ENCODE measurements around the gene YEATS4. TPM values are rescaled to one million over a fixed set of nuclear protein-coding genes. Genes with fewer than 3 reads are reported as not detected.

Gene YEATS4
- total RNA-seq, 2 donors from 2014 or later: 7.7 to 8.9 TPM

DNA sequence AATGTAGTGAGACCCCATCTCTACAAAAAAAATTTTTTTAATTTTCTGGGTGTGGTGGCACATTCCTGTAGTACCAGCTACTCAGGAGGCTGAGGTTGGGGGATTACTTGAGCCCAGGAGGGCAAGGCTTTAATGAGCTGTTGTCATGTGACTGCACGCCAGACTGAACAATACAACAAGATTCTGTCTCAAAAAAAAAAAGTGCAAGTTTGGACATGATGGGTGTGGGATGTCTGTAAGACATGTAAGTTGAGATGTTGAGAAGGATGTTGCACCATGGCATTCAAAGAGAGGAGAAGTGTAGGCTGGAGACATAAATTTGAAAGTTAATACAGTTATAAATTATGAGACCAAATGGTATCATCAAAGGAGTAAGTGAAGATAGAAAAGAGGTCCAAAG is 23.5 kb downstream of the YEATS4 start:
- DNase-seq (ENCODE audit: low spot score): no peak
- intact Hi-C loops (cut with DNase I): loop anchor here (10.0 kb wide), 2 partner anchors 182 to 192 kb away; no protein-coding TSS in a partner anchor

DNA sequence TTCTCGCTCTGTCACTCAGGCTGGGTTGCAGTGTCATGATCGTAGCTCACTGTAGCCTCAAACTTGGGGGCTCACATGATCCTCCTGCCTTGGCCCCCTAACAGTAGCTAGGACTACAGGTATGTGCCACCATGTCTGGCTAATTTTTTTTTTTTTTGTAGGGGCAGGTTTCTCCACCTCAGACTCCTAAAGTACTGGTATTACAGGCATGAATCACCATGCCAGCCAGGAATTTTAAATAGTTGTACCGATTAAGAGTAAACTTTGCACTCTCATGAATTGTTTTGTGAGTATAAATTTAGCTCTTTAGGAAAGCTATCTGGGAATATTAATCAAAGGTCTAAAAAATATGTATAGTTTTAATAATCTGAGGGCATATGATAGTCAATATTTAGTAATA is 25.5 kb downstream of the YEATS4 start:
- DNase-seq (ENCODE audit: low spot score): no peak
- intact Hi-C loops (cut with DNase I): loop anchor here (10.0 kb wide), 2 partner anchors 180 to 190 kb away; no protein-coding TSS in a partner anchor

DNA sequence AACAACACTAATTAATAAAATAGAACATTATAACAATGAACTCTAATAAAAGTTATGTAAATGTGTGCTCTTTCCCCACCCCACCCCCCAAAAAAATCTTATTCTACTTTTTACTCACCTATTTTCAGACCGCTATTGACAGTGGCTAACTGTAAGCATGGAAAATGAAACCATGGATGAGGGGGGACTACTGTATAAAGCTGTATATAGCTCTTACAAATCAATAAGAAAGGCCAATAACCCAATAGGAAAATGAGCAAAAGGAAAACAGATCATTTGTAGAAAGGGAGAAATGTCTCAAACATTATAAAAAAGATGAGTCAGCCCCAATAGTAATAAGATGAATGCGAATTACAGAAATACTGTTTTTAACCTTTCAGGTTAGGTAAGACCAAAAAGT is 27.4 kb downstream of the YEATS4 start:
- intact Hi-C loops (cut with DNase I): loop anchor here (10.0 kb wide), 2 partner anchors 178 to 188 kb away; no protein-coding TSS in a partner anchor
- DNase-seq (ENCODE audit: low spot score): no peak

DNA sequence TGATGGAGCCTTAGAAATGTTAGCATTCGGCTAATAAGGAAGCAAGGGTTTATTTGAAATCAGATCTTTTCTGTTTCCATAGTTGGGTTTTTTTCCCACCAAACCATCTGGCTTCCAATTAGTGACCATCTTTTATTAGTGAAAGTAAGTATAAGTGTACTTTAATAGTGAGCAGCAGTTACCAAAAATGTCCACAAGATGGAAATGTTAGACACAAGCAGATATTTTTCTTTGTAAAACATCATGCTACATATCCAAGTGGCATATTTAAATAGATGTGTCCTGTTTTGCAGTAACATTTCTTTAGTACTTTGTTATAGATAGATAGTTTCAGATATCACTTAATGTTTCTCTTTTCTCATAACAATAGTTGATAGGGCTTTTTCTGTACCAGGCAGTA is 28.8 kb downstream of the YEATS4 start:
- intact Hi-C loops (cut with DNase I): loop anchor here (10.0 kb wide), 2 partner anchors 176 to 186 kb away; no protein-coding TSS in a partner anchor
- no peak for DNase-seq (ENCODE audit: low spot score)

DNA sequence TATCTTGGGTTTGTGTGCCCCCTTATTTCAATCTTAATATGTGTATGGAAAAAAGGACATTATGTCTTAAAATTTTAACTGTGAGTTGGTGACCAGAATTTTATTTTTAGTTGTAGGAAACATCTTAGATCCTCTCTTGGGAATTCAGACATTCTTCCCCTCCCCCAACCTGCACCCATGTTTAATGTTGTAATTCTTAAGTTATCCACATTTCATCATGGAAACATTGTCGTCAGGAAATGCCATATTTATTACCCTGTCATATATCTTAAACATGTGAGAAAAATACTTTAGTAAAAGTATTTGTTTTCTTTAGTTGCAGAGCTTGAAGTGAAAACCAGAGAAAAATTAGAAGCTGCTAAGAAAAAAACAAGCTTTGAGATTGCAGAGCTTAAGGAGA is 30.3 kb downstream of the YEATS4 start:
- intact Hi-C loops (cut with DNase I): loop anchor here (10.0 kb wide), 3 partner anchors 175 to 1715 kb away; no protein-coding TSS in a partner anchor
- no peak for DNase-seq (ENCODE audit: low spot score)

DNA sequence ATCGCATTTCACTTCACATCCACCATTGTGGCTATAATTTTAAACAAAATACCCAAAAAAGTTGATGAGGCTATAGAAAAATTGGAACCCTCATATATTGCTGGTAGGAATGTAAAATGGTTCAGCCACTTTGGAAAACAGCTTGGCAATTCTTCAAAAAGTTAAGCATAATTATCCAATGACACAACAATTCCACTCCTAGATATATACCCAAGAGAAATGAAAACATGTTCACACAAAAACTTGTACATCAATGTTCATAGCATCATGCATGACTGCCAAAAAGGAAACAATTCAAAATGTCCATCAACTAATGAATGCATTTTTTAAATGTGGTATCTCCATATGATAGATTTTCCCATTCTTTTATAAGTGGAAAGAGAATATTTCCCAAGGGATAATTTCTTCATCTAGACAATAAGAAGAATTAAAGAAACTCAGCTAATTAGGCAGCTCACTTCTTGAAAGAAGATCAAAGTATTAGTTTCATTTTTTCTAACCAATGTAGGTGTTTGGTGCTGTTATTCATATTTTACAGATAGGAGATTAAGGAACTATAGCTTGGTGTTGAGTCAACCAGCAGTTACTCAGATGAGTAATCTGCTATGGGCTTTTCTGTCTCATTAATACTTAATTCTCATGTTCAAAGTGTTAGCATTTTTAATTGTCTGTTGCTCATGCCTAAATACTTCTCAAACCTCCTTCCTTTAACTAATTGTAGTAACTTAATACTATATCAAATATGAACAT is 32.8 kb downstream of the YEATS4 start:
- no peak for DNase-seq (ENCODE audit: low spot score)
- intact Hi-C loops (cut with DNase I): loop anchor here in 1 of 2 donors (10.0 kb wide), 1 partner anchor 1712 kb away; no protein-coding TSS in a partner anchor

DNA sequence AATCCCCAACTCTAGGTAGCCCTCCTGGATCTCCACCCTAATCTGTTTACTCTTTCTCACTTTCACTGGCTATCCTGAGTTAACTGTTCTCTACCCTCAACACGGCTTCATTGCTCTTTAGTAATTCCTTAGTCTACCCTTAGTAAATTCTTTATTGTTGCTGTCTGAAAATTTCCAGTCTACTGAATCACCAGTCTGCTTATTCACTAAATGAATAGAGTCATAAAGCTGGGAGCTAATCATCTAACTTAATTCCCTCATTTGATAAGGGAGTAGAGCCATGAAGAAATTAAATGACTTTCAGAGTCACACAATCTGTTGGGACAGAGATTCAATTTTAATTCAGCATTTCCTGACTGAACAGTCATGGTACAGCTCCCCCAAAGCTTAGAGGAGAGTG is 36.5 kb downstream of the YEATS4 start:
- intact Hi-C loops (cut with DNase I): loop anchor here in 1 of 2 donors (10.0 kb wide), 1 partner anchor 1709 kb away; no protein-coding TSS in a partner anchor
- DNase-seq (ENCODE audit: low spot score): no peak

DNA sequence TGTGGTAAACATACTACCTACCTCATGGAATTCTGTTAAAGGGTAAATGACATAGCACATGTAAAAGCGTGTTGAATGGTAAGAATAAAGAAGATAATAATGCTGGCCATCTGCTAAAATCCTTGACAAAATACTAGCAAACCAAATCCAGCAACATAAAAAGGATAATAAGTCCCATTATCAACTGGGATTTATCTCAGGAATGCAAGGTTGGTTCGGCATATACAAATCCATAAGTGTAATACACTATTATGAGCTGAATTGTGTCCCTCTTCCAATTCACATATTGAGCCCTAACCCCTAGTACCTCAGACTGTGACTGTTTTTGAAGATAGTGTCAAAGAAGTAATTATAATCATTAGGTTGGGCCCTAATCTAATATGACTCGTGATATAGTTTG is 37.4 kb downstream of the YEATS4 start:
- DNase-seq (ENCODE audit: low spot score): no peak
- intact Hi-C loops (cut with DNase I): loop anchor here in 1 of 2 donors (10.0 kb wide), 1 partner anchor 1708 kb away; no protein-coding TSS in a partner anchor

DNA sequence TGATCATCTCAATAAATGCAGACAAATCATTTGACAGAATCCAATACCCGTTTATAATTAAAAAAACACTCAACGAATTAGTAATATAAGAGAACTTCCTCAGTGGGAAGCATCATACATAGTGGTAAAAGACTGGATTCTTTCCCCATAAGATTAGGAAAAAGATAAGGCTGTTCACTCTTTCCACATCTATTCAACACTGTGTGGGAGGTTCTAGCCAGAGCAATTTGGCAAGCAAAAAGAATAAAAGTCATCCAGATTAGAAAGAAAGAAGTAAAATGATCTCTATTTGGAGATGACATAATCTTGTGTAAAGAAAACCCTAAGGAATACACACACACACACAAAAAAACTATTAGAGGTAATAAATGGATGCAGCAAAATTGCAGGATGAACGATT is 38.4 kb downstream of the YEATS4 start:
- intact Hi-C loops (cut with DNase I): loop anchor here in 1 of 2 donors (10.0 kb wide), 1 partner anchor 1707 kb away; no protein-coding TSS in a partner anchor
- no peak for DNase-seq (ENCODE audit: low spot score)

DNA sequence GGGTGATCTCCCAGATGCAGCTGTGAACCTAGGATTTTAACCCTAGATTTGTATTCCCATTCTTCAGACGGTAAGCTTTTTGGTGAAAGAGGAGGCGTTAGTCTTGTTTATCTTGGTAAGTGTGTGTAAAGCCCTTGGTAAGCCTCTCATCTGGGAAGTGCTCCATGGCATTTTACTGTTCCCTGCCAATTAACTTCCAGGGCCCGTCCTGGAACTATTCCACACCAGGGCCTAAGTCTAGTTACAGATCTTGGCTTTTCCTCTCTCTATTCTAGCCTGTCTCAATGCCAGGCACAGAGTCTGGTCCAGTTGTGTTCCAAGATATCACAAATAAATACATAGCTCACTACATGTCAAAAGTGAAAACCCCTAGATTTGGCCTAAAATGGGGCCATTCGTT is 42.4 kb downstream of the YEATS4 start:
- intact Hi-C loops (cut with DNase I): no loop called here
- DNase-seq (ENCODE audit: low spot score): no peak

DNA sequence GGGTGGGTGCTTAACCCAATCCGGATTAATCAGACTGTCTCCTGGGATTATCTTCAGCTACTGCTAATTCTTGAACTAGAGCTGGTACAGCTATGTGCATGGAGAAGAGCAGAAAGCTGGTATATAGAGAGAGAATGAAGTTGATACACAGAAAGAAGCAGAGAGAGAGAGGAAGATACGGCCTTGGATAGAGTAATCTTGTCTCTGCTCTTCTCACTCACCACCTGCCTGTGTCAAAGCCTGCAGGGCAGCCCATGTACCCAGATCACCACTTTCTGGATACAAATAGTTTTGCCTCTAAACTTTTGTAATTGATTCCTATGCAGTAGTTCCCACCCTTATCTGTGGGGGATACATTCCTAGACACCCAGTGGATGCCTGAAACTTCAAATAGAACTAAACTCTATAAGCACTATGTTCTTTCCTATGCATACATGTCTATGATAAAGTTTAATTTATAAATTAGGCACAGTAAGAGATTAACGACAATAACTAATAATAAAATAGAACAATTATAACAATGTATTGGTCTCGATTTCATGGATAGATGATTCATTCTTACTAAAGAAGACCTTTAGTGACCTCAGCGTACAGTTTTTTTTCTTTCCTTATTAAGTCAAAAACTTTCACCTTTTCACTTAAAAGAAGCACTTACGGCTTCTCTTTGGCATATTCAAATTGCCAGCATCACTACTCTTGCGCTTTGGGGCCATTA is 45.5 kb downstream of the YEATS4 start:
- no peak for DNase-seq (ENCODE audit: low spot score)
- intact Hi-C loops (cut with DNase I): no loop called here

DNA sequence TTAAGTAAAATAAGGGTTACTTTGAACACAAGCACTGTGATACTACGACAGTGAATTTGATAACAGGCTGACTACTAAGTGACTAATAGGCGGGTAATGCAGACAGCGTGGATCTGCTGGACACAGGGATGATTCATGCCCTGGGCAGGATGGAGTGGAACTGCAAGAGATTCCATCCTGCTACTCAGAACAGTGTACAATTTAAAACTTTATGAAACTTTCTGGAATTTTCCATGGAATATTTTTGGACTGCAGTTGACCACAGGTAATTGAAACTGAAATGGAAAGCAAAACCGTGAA is 46.0 kb downstream of the YEATS4 start:
- intact Hi-C loops (cut with DNase I): no loop called here
- DNase-seq (ENCODE audit: low spot score): peak; percentile 83

DNA sequence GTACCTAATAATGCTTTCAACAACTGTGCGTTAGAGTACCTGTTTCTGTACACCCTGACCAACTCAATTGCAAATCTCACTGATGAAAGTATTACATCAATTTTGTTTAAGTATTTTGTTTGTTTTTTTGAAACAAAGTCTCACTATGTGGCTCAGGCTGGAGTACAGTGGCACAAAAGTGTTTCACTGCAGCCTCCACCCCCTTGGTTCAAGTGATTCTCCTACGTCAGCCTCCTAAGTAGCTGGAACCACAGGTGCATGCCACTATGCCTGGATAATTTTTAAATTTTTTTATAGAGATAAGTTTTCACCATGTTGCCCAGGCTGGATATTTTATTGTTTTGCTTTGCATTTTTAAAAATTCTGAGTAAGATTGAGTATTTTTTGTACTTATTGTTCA is 46.7 kb downstream of the YEATS4 start:
- no peak for DNase-seq (ENCODE audit: low spot score)
- intact Hi-C loops (cut with DNase I): no loop called here

DNA sequence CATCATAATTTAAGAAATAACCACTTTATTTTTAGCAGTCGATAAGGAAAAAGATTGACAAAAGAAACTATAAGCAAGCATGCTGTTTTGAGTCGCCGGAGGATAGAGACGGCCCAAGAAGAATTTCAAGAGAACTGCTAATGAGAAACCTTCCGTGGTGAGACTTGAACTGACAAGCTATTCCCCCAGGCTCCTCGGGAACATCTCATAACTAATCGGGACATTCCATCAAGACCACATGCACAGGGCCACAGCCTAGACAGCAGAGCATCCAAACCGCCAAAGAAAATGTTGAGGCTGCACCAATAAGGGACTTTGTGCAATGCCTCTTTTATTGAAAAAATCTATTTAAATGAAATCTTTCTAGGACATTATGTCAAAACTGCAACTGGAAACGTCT is 51.0 kb downstream of the YEATS4 start:
- DNase-seq (ENCODE audit: low spot score): no peak
- intact Hi-C loops (cut with DNase I): no loop called here

DNA sequence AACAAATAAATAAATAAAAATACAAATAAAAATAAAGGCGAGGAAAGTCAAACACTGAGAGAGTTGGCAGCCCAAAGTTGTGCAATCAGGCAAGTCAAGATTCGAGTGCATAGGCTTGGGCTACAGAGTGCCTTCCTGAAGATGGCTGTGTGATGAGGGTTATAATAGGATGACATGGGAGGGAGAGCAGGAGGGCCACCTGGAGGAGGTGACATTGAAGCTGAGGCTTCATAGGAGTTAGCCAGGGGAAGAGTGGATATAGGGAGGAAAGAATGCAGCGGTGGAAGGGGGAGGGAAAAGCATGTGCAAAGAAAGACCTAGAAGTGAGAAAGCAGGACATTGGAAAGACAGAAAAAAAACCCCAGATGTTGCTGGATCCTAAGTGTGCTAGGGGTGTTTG is 53.1 kb downstream of the YEATS4 start:
- DNase-seq (ENCODE audit: low spot score): no peak
- intact Hi-C loops (cut with DNase I): no loop called here

DNA sequence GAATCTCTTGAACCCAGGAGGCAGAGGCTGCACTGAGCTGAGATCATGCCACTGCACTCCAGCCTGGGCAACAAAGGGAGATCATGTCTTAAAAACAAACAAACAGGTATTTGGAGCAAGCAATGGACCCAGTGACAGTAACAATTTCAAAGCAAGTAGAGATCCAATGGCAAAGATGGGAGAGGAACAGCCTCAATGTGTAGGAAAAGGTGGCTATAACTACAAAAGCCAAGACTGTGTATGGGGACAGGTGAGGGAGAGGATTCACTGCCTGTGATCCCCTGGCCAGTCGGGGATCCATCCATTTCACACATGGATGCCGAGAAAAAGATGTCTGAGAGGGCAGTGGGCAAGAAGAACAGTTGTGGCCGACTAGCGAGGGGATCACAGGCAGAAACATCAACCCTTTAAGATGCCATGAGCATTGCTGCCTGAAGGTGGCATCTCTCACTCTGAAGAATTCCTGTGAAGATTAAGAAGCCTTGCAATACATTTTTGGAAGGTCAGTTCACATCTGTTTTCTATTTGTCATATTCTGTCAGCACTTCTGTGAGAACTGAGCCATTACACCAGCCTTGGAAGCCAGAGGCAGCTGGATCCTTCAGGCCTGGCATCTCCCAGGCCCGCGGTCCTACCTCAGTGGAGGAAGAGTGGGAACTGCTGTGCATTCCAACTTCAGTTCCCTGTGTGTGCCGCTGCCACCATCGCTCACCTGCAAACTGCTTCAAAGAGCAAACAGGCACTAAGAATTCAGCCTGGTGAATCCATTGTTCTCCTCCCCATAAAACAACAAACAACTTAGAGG is 56.1 kb downstream of the YEATS4 start:
- intact Hi-C loops (cut with DNase I): no loop called here
- peak; percentile 79 for DNase-seq (ENCODE audit: low spot score)

DNA sequence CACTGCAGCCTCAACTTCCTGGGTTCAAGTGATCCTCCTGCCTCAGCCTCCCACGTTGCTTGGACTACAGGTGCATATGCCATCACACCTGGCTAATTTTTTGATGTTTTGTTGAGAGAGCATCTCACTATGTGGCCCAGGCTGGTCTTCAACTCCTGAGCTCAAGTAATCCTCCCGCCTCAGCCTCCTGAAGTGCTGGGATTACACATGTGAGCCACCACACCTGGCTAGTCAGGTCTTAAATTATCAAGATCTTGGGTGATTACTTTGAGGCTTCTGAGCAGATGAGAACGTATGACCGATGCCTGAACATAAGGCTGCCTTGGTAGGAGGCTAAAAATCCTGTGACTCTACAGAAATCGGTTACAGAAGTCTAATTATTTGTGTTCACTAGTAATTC is 57.7 kb downstream of the YEATS4 start:
- intact Hi-C loops (cut with DNase I): no loop called here
- no peak for DNase-seq (ENCODE audit: low spot score)

DNA sequence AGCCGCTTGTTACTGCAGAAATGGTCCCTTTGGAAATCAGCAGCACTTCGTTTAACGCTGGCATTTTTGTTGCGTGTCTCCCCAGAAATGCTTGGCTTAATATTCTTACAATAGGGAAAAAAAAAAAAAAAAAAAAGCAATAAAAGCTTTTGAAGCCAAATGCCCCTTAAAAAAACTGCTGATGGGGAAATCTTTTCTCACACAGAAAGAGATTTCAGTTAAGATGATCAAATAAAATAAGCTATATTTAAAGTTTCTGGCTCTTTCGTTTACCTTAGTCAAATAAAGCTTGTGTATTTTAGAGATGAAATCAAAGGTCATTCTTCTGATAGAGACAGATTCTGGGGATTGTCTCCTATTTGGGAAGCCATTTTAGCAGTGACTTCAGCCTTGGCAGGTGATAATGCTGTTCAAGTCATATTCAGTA is 58.2 kb downstream of the YEATS4 start:
- DNase-seq (ENCODE audit: low spot score): no peak
- intact Hi-C loops (cut with DNase I): no loop called here

DNA sequence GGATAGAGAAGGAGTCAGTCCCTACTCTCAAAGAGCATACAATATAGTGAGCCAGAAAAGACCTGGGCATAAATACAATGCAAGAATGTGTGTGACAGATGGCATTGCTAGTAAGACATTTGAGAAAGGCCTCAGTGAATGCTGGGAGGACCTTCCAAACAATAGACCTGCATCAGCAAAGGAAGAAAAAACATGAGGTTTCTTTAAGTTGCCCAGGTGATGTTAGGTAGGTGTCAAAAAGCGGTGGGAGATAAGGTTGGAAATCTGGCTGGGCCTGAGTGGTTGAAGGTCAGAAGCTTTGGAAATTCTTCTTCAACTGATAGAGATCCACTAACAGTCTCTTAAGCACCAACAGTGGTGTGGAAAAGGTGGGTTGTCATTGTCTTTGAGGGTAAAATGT is 60.2 kb downstream of the YEATS4 start:
- DNase-seq (ENCODE audit: low spot score): no peak
- intact Hi-C loops (cut with DNase I): no loop called here

DNA sequence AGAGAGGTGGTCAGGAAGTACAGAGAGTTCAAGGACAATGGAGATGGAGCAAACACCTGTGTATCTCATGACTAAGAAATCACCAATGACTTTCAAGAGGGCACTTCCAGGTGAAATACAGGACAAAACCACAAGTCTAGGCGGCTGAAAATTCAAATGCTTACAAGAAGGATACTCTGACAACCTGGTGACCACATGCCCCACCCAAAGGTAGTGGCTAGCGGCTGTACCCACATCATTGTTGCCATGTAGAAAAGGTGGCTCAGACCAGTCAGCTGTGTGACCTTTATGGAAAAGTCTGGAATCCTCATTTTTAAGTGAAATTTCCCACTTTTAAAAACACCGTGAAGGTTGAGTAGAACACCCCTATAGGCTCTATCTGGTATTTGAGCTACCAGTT is 62.0 kb downstream of the YEATS4 start:
- no peak for DNase-seq (ENCODE audit: low spot score)
- intact Hi-C loops (cut with DNase I): no loop called here

Data from posterior vena cava (tissue), 2 donors.